Breast epithelium (tissue), 4 donors: Measurements from ENCODE around the gene IGDCC3. TPM values are rescaled to one million over a fixed set of nuclear protein-coding genes. Genes with fewer than 3 reads are reported as not detected.

ENCODE experiments used
- DNase-seq, 2 donors: peaks; one replicate each; pipeline ENCODE4 v3.0.0-alpha.2; 2019; ENCODE audit warnings: low spot score in 2 of 2
- H3K27ac ChIP-seq, 2 donors: fragments of 200-600 bp; sonication (generic) in 1 of 2; one replicate each; pipeline ENCODE4 v1.5.1; 2016 to 2019; ENCODE audit warnings: mild to moderate bottlenecking in 1 of 2
- H3K27me3 ChIP-seq, 2 donors: fragments of 200-600 bp; sonication (generic) in 1 of 2; one replicate each; pipeline versions ENCODE4 v1.5.1 to v1.6.0; 2017 to 2019; ENCODE audit warnings: control low read depth in 1 of 2, mild to moderate bottlenecking in 1 of 2
- H3K36me3 ChIP-seq: fragments of 200-600 bp; one replicate; pipeline ENCODE4 v1.5.1; 2019
- H3K4me1 ChIP-seq, 2 donors: fragments of 200-600 bp; sonication (generic); one replicate each; pipeline ENCODE4 v1.5.1; 2016 to 2019; ENCODE audit warnings: control low read depth in 1 of 2
- H3K4me3 ChIP-seq, 3 donors: fragments of 200-600 bp; sonication (generic); 1 replicate in 2 of 3; 2 replicates in 1 of 3; pipeline ENCODE4 v1.5.1; 2016 to 2019; ENCODE audit warnings: mild to moderate bottlenecking in 3 of 3, moderate library complexity in 2 of 3
- H3K9me3 ChIP-seq, 2 donors: fragments of 200-600 bp; sonication (generic) in 1 of 2; one replicate each; pipeline ENCODE4 v1.5.1; 2016 to 2019; ENCODE audit warnings: control low read depth in 1 of 2
- POLR2A ChIP-seq: fragments of 450-650 bp; IDR thresholded peaks from one replicate; pipeline ENCODE4 v1.6.1; 2016; ENCODE audit warnings: antibody characterized with exemption, mild to moderate bottlenecking, moderate library complexity
- POLR2AphosphoS5 ChIP-seq, 3 donors: sonication (generic); formaldehyde crosslinking; IDR thresholded peaks; one replicate each; pipeline ENCODE4 v1.6.1; 2017; ENCODE audit warnings: antibody characterized with exemption in 3 of 3
- intact Hi-C: fragments of 100-400 bp; cut with DNase I; formaldehyde crosslinking; loops from one replicate; pipeline ENCODE4 v1.15.1; 2023; ENCODE audit warnings: low total_unique reads
- total RNA-seq, 3 donors: library from RNA; depleted of rRNA; stranded (reverse); fragments of >200 nt; gene quantifications; one replicate each; pipeline ENCODE4 v1.1.0, GENCODE V29; 2016
- TF ChIP-seq, protein P1 (sequence below), 3 donors: fragments of 450-650 bp; IDR thresholded peaks; one replicate each; pipeline ENCODE4 v1.5.1; 2016 to 2017; ENCODE audit warnings: antibody characterized with exemption in 3 of 3, mild to moderate bottlenecking in 3 of 3, moderate library complexity in 3 of 3

Gene IGDCC3
- total RNA-seq, 3 donors from 2014 or later = 0.33 to 1.8 TPM; not detected in 1

- no peaks in the 10 kb centered on the region for H3K9me3 ChIP-seq
- H3K36me3 ChIP-seq = no peaks in the 10 kb centered on the region
- intact Hi-C loops = no loop called here
- no peaks in the 10 kb centered on the region for H3K27me3 ChIP-seq
- H3K4me3 ChIP-seq = peak overlapping the region; percentile 25 to 82 (median 58)
- peaks cover 0 to 6% of the 10 kb centered on the region in 2 donors for H3K4me1 ChIP-seq
- peak overlapping the region in 1 of 2 donors; percentile 12 for H3K27ac ChIP-seq
- DNase-seq = no peak
- TF ChIP-seq, protein P1, sequence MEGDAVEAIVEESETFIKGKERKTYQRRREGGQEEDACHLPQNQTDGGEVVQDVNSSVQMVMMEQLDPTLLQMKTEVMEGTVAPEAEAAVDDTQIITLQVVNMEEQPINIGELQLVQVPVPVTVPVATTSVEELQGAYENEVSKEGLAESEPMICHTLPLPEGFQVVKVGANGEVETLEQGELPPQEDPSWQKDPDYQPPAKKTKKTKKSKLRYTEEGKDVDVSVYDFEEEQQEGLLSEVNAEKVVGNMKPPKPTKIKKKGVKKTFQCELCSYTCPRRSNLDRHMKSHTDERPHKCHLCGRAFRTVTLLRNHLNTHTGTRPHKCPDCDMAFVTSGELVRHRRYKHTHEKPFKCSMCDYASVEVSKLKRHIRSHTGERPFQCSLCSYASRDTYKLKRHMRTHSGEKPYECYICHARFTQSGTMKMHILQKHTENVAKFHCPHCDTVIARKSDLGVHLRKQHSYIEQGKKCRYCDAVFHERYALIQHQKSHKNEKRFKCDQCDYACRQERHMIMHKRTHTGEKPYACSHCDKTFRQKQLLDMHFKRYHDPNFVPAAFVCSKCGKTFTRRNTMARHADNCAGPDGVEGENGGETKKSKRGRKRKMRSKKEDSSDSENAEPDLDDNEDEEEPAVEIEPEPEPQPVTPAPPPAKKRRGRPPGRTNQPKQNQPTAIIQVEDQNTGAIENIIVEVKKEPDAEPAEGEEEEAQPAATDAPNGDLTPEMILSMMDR (IDR thresholded peaks at IDR 0.05) = no peak
- no peak for TF ChIP-seq POLR2A
- no peak for TF ChIP-seq POLR2AphosphoS5 (IDR thresholded peaks at IDR 0.05)
Measured at GRCh38 chr15:65423150-65423975, 45.6 kb upstream of the IGDCC3 start.

GRCh38 chr15:65421360-65422215, 43.8 kb upstream of the IGDCC3 start:
- TF ChIP-seq, protein P1 (IDR thresholded peaks at IDR 0.05) = no peak
- TF ChIP-seq POLR2AphosphoS5 (IDR thresholded peaks at IDR 0.05) = no peak
- no peak for TF ChIP-seq POLR2A
- intact Hi-C loops = no loop called here
- peaks cover 0 to 6% of the 10 kb centered on the region in 2 donors for H3K4me1 ChIP-seq
- H3K36me3 ChIP-seq = no peaks in the 10 kb centered on the region
- peak overlapping the region in 1 of 2 donors; percentile 1 for H3K27ac ChIP-seq
- H3K27me3 ChIP-seq = no peaks in the 10 kb centered on the region
- no peaks in the 10 kb centered on the region for H3K9me3 ChIP-seq
- peak overlapping the region; percentile 47 to 82 (median 58) for H3K4me3 ChIP-seq
- DNase-seq = peak in 1 of 2 donors; percentile 27

DNA sequence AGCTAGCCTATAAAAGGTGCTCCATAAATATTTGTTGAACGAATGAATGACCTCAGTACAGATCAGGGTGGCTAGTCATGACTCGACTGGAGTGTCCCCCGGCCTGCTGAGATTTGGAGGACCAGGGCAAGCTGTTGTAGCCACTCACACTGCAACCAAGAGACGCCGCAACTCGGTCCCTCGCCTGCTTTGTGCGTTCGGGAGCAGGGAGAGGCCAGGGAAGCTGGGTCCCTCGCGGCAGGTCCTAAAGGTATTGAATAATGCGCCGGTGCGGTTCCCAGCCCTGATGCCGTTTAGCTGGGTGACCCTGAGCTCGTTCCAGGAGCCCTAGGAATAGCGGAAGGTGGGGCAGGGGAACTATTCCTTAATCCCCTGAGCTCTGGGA, 43.2 kb upstream of the IGDCC3 start:
- H3K4me3 ChIP-seq = peak overlapping the region; percentile 47 to 82 (median 58)
- TF ChIP-seq POLR2A = no peak
- TF ChIP-seq, protein P1 (IDR thresholded peaks at IDR 0.05) = no peak
- TF ChIP-seq POLR2AphosphoS5 (IDR thresholded peaks at IDR 0.05) = no peak
- no peak overlapping the region for H3K27ac ChIP-seq
- DNase-seq = no peak
- intact Hi-C loops = no loop called here
- H3K9me3 ChIP-seq = no peaks in the 10 kb centered on the region
- H3K27me3 ChIP-seq = no peaks in the 10 kb centered on the region
- H3K36me3 ChIP-seq = no peaks in the 10 kb centered on the region
- peaks cover 0 to 6% of the 10 kb centered on the region in 2 donors for H3K4me1 ChIP-seq

DNA sequence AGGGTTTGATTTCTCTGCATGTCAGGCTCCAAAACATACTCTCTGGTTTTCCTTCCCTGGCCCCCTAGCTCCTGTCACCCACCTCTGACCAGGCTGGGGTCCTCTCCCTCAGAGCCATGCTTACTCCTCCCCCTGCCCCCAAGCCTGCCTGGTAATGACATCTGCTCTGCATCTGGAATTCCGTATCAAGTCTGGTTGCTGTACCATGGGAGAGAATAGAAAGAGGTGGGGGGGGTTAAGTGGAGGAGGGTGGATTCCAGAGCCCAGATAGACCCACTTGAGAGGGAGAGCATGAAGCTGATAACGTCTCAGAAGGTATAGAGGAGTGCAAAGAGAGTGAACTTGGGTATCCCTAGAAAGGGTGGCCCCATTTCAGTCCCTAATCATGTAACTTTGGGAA, 40.8 kb upstream of the IGDCC3 start:
- Histone ChIP-seq H3K4me3 (no peak overlapping the region), H3K27me3 (no peaks in the 10 kb centered on the region), H3K9me3 (no peaks in the 10 kb centered on the region), H3K36me3 (no peaks in the 10 kb centered on the region), H3K4me1 (peaks cover 0 to 6% of the 10 kb centered on the region in 2 donors), H3K27ac (no peak overlapping the region)
- intact Hi-C loops = no loop called here
- TF ChIP-seq, protein P1 (IDR thresholded peaks at IDR 0.05) = no peak
- TF ChIP-seq POLR2A = no peak
- TF ChIP-seq POLR2AphosphoS5 (IDR thresholded peaks at IDR 0.05) = no peak
- no peak for DNase-seq
